T-helper 17 cell (primary cell): ENCODE measurements around the gene CYP2B6. TPM values are rescaled to one million over a fixed set of nuclear protein-coding genes. Genes with fewer than 3 reads are reported as not detected.
"Not testable (repeated sequence)": the region's sequence is repeated elsewhere in the genome, so short reads cannot be mapped to it uniquely, and the experiment has no call there.

Experiments
- ATAC-seq: fragments of 150-1000 bp; cut with Tn5 transposase; 2 replicates; pipeline ENCODE4 v1.10.0; 2021; ENCODE audit warnings: mild to moderate bottlenecking, moderate library complexity
- DNase-seq, 3 donors: peaks; one replicate each; pipeline versions ENCODE4 v3.0.0 to v3.0.0-alpha.2; 2020 to 2021
- H3K9me3 ChIP-seq: one replicate; pipeline ENCODE4 v1.7.0; 2013; ENCODE audit warnings: low read length, mild to moderate bottlenecking; ENCODE audit not compliant: control insufficient read depth, poor library complexity, severe bottlenecking
- H3K27ac Mint-ChIP-seq: one replicate; pipeline ENCODE4 v1.8.0; 2022; ENCODE audit warnings: mild to moderate bottlenecking, moderate library complexity, mixed read lengths
- H3K27me3 Mint-ChIP-seq: one replicate; pipeline ENCODE4 v1.8.0; 2022; ENCODE audit warnings: mixed read lengths
- H3K36me3 Mint-ChIP-seq: one replicate; pipeline ENCODE4 v1.8.0; 2022; ENCODE audit warnings: low read depth, mixed read lengths
- H3K4me1 Mint-ChIP-seq: one replicate; pipeline ENCODE4 v1.8.0; 2022; ENCODE audit warnings: mild to moderate bottlenecking, mixed read lengths
- H3K4me3 Mint-ChIP-seq: one replicate; pipeline ENCODE4 v1.8.0; 2022; ENCODE audit warnings: mild to moderate bottlenecking, moderate library complexity, mixed read lengths
- total RNA-seq, 4 donors: library from RNA in 2 of 4; stranded (reverse) in 2 of 4; gene quantifications; one replicate each; pipeline ENCODE4 v1.2.3 and lab custom pipeline; 2022 to 2026

Gene CYP2B6
- not detected for total RNA-seq
- total RNA-seq (lab: John Stamatoyannopoulos, UW) = 0 to 0.08 reads per million in 2 donors

DNA sequence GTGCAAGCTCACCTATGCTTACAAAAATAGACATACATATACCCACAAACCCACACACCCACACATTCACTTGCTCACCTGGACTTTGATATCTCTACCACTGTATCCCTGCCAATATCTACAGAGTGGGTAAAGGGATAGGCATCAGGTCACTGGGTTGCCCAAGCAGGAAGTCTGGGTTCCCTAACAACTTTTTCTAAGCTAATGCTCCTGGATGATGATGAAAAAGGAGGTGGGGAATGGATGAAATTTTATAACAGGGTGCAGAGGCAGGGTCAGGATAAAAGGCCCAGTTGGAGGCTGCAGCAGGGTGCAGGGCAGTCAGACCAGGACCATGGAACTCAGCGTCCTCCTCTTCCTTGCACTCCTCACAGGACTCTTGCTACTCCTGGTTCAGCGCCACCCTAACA is at the start of gene CYP2B6:
CYP2B6 (plus strand) TSS at position 311 of the 410 bp plus-strand sequence; CDS start at position 335, 24 bp downstream.
- no peak within 1 kb of the TSS for H3K27ac Mint-ChIP-seq
- no peaks in the 10 kb centered on the region for H3K9me3 ChIP-seq
- no peak for ATAC-seq
- no peaks in the 10 kb centered on the region for H3K36me3 Mint-ChIP-seq
- H3K4me3 Mint-ChIP-seq = no peak within 1 kb of the TSS
- DNase-seq = no peak
- H3K27me3 Mint-ChIP-seq = peaks cover 27% of the 10 kb centered on the region
- no peaks in the 10 kb centered on the region for H3K4me1 Mint-ChIP-seq

GRCh38 chr19:40941481-40942219 is 49.4 kb upstream of the CYP2B6 start:
- Mint-ChIP-seq H3K4me1 (peaks cover 3% of the 10 kb centered on the region), H3K36me3 (peaks cover 10% of the 10 kb centered on the region), H3K4me3 (no peak overlapping the region)

DNA sequence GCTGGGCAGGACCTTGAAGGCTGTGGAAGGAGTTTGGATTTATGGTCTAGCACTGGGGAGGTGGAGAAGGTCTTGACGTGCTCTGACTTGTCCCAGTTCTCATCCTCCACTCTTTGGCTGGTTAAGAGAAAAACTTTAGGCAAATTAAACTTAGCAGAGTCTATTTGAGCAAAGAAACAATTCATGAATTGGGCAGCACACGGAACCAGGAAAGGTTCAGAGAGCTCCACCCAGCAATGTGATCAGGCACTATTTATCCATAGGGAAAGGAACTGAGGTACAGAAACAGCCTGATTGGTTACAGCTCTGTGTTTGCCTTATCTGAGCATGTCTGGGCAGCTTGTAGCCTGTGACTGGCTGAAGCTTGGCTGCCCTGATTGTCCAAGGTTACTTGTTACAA is 45.4 kb upstream of the CYP2B6 start:
- Mint-ChIP-seq H3K36me3 (peaks cover 2% of the 10 kb centered on the region), H3K27ac (no peak overlapping the region), H3K27me3 (peaks cover 13% of the 10 kb centered on the region), H3K4me3 (no peak overlapping the region), H3K4me1 (no peaks in the 10 kb centered on the region)
- no peaks in the 10 kb centered on the region for H3K9me3 ChIP-seq
- ATAC-seq (no peak), DNase-seq (no peak)

More at GRCh38 chr19:40941481-40942219, 49.4 kb upstream of the CYP2B6 start:
- DNase-seq (no peak), ATAC-seq (no peak)
- H3K27ac Mint-ChIP-seq = no peak overlapping the region
- no peaks in the 10 kb centered on the region for H3K9me3 ChIP-seq
- peaks cover 32% of the 10 kb centered on the region for H3K27me3 Mint-ChIP-seq

DNA sequence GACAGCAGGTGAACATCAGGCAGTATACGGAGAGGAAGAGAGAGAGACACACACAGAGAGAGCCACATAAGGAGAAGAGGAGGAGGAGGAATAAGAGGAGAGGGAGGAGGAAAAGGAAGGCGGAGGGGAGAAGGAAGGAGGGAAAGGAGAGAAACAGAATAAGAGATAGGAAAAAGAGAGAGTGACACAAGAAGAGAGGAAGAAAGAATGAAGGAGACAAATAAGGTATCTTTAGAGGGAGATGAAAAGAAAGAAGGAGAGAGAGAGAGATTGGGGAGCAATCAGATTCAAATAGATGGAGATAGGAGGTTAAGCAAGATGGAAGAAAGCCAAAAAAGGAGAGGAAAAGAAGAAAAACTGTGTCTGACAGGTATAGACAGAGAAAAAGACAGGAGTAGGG is 44.0 kb upstream of the CYP2B6 start:
- no peaks in the 10 kb centered on the region for H3K9me3 ChIP-seq
- ATAC-seq (no peak), DNase-seq (no peak)
- Mint-ChIP-seq H3K4me1 (no peaks in the 10 kb centered on the region), H3K36me3 (peaks cover 2% of the 10 kb centered on the region), H3K27me3 (peaks cover 13% of the 10 kb centered on the region), H3K27ac (no peak overlapping the region), H3K4me3 (no peak overlapping the region)

DNA sequence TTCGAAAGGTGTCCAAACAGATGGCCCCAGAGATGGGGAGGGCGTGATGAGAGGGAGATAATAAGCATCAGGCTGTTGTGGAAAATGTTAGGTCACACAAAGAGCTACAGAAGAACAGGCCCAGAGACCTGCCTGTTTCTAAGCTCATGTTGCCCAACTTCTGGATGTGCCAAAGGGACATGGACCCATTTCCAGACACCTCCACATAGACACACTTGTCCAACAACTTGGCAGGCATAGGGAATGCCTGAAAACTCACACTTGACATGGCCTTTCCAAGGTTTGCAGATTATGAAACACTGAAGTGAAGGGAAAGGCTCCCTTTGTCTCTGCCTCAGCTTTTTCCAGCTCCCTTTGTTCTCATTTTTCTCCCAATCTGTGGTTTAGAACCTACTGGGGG is 43.5 kb upstream of the CYP2B6 start:
- Mint-ChIP-seq H3K27ac (no peak overlapping the region), H3K27me3 (peaks cover 13% of the 10 kb centered on the region), H3K4me3 (no peak overlapping the region), H3K36me3 (peaks cover 2% of the 10 kb centered on the region), H3K4me1 (no peaks in the 10 kb centered on the region)
- DNase-seq = no peak
- no peak for ATAC-seq
- H3K9me3 ChIP-seq = no peaks in the 10 kb centered on the region

- Mint-ChIP-seq H3K27me3 (peaks cover 13% of the 10 kb centered on the region), H3K4me3 (no peak overlapping the region), H3K4me1 (no peaks in the 10 kb centered on the region), H3K27ac (no peak overlapping the region), H3K36me3 (peaks cover 2% of the 10 kb centered on the region)
- no peaks in the 10 kb centered on the region for H3K9me3 ChIP-seq
- DNase-seq (no peak), ATAC-seq (no peak)
Measured at GRCh38 chr19:40948580-40949299, 42.3 kb upstream of the CYP2B6 start.

DNA sequence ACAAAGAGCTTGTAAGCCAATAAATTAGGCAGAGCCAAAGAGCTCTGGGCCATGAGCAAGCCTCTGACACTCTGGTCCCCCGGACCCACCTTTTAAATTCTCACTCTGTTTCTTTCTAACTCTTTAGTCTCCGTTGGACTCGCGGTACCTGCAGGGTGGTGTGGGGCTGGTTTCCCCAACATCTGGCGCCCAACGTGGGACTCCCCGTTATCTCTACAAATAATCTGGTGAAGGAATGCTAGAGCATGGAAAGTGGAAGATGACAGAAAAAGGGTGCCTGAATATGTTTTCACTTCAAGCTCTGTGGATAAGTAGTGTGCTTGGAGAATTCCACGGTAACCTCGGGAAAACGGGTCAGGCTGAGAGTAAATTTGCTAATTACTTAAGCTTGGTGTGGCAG is 36.5 kb upstream of the CYP2B6 start:
- Mint-ChIP-seq H3K4me1 (no peaks in the 10 kb centered on the region), H3K27me3 (no peaks in the 10 kb centered on the region), H3K27ac (no peak overlapping the region)

DNA sequence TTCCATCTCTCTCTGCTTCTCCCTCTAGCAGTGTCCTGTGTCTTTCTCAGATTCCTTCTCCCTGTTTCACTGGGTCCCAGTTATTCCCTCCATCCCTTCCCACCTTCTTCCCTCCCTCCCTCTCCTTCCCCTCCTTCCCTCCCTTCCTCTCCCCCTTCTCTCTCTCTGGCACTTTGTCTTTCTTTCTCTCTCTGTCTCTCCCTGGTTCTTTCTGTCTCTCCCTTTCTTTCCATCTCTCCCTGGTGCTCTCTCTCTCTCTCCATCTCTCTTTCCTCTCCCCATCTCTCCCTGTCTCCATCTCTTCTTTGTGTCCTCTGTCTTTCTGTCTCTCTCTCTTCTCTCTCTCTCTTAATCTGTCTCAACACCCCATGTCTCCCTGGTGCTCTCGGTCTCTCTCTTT is 31.7 kb upstream of the CYP2B6 start:
- Mint-ChIP-seq H3K27me3 (peaks cover 10% of the 10 kb centered on the region), H3K4me3 (no peak overlapping the region), H3K4me1 (no peaks in the 10 kb centered on the region), H3K27ac (no peak overlapping the region), H3K36me3 (no peaks in the 10 kb centered on the region)
- H3K9me3 ChIP-seq = peaks cover 8% of the 10 kb centered on the region
- DNase-seq (no peak), ATAC-seq (no peak)

More for the DNA sequence above, 36.5 kb upstream of the CYP2B6 start:
- no peaks in the 10 kb centered on the region for H3K36me3 Mint-ChIP-seq
- peaks cover 13% of the 10 kb centered on the region for H3K9me3 ChIP-seq
- ATAC-seq (no peak), DNase-seq (no peak)
- H3K4me3 Mint-ChIP-seq = no peak overlapping the region

DNA sequence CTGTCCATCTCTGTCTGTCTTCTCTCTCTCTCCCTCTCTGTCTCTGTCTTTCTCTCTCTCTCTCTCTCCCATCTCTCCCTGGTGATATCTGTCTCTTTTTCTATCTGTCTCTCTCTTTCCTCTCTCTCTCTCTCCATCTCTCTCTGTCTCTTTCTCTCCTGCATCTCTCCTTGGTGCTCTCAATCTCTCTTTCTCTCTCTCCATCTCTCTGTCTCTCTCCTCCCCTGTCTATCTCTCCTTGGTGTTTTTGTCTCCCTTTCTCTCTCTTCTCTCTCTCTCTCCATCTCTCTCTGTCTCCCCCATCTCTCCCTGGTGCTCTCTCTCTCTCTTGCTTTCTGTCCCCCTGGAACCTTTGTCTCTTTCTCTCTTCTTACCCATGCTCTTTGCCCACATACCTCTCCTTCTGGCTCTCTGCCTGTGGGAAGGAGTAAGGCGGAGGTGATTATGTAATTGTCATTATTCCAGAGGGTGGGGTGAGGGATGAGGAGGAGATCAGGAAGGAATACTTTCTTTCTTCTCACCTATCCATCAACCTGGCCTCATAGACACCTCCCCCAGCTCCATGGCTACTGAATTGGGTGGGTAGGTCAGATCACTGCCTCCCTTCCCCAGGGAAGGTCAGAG is 30.9 kb upstream of the CYP2B6 start:
- ATAC-seq (no peak), DNase-seq (no peak)
- no peaks in the 10 kb centered on the region for H3K4me1 Mint-ChIP-seq

GRCh38 chr19:40960780-40961179 is 30.3 kb upstream of the CYP2B6 start:
- H3K36me3 Mint-ChIP-seq = no peaks in the 10 kb centered on the region
- H3K9me3 ChIP-seq = no peaks in the 10 kb centered on the region
- no peaks in the 10 kb centered on the region for H3K4me1 Mint-ChIP-seq
- no peak overlapping the region for H3K27ac Mint-ChIP-seq
- DNase-seq = no peak
- peaks cover 10% of the 10 kb centered on the region for H3K27me3 Mint-ChIP-seq
- ATAC-seq = no peak
- H3K4me3 Mint-ChIP-seq = no peak overlapping the region

More for the DNA sequence above, 30.9 kb upstream of the CYP2B6 start:
- Mint-ChIP-seq H3K36me3 (no peaks in the 10 kb centered on the region), H3K4me3 (no peak overlapping the region), H3K27me3 (peaks cover 10% of the 10 kb centered on the region), H3K27ac (no peak overlapping the region)
- H3K9me3 ChIP-seq = peaks cover under 1% of the 10 kb centered on the region

DNA sequence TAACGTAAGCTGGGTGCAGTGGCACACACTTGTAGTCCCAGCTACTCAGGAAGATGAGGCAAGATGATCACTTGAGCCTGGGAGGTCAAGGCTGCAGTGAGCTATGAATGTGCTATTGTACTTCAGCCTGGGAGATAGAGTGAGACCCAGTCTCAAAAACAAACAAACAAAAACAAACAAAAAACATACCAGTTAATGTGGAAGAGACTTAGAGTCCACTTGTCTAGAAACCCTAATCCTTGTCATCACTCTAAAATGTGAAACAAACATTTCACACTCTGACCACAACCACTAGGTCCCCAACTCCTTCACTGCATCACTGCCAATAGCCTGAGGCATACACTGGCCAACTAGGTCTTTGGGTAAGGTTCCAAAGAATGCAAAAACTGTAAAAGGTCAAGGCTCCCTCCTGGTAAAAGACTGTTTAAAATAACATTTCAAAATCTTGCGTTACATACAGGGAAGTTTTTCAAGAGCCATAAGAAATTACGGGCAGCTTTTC is 28.6 kb upstream of the CYP2B6 start:
- no peak for DNase-seq
- no peak for ATAC-seq
- Mint-ChIP-seq H3K27me3 (peaks cover 10% of the 10 kb centered on the region), H3K4me1 (peaks cover under 1% of the 10 kb centered on the region), H3K36me3 (no peaks in the 10 kb centered on the region), H3K27ac (no peak overlapping the region), H3K4me3 (no peak overlapping the region)
- H3K9me3 ChIP-seq = no peaks in the 10 kb centered on the region

DNA sequence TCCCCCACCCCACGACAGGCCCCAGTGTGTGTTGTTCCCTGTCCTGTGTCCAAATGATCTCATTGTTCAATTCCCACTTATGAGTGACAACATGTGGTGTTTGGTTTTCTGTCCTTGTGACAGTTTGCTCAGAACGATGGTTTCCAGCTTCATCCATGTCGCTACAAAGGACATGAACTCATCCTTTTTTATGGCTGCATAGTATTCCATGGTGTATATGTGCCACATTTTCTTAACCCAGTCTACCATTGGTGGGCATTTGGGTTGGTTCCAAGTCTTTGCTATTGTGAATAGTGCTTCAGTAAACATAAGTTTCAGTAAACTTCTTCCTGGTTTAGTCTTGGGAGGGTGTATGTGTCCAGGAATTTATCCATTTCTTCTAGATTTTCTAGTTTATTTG is 26.7 kb upstream of the CYP2B6 start:
- ATAC-seq, H3K36me3 Mint-ChIP-seq, DNase-seq, H3K9me3 ChIP-seq, H3K27ac Mint-ChIP-seq, H3K4me3 Mint-ChIP-seq: not testable (repeated sequence)
- peaks cover 11% of the 10 kb centered on the region for H3K4me1 Mint-ChIP-seq
- peaks cover 10% of the 10 kb centered on the region for H3K27me3 Mint-ChIP-seq

- DNase-seq, H3K9me3 ChIP-seq, H3K36me3 Mint-ChIP-seq, H3K27ac Mint-ChIP-seq, H3K4me3 Mint-ChIP-seq, ATAC-seq: not testable (repeated sequence)
- Mint-ChIP-seq H3K4me1 (peaks cover 21% of the 10 kb centered on the region), H3K27me3 (peaks cover 10% of the 10 kb centered on the region)
Measured at GRCh38 chr19:40965351-40965750, 25.7 kb upstream of the CYP2B6 start.
